ENCODE data around the gene RAB40C. TPM values are rescaled to one million over a fixed set of nuclear protein-coding genes. Genes with fewer than 3 reads are reported as not detected.
A peak's percentile ranks its signal among the peaks of the same experiment; 100 is the strongest.

The RAB40C gene
- total and polyA plus RNA-seq, 2 donors: 20.1 to 43.3 TPM

DNA sequence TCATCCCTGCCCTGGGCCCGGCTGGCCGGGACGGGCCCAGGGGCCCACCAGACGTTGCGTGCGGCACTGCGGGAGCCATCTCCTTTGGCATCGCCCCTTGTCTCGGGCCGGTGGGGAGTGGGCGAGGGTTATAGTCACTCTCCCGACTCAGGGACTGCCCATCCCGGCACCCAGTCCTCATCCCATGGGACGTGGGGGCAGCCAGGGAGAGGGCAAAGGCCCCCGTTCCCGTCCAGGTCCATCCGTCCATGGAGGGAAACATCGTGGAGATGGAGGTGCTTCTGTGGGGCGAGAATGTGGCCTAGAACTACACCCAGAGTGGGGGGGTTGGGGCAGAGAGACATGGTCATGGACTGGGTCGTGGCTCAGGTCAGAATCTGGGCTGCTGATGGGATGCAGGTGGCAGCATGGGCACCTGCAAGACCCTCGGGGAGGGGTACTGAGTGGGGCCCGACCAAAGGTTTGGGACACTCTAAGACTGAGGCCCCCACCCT is 56.9 kb downstream of the RAB40C start:
- no peak for DNase-seq (ENCODE audit: low read depth in 6 of 9, low spot score in 9 of 9)
- WGBS: 96% methylated on average over 22 of the region's 22 CpGs
- H3K4me1 ChIP-seq (ENCODE audit: control insufficient read depth in 2 of 2, insufficient read depth in 2 of 2, low read length in 2 of 2): peaks cover 23 to 25% of the 10 kb centered on the region in 2 donors
- H3K27ac ChIP-seq (ENCODE audit: low read depth in 1 of 2, low read length in 1 of 2): no peak overlapping the region
- no peaks in the 10 kb centered on the region for H3K9me3 ChIP-seq (ENCODE audit: control insufficient read depth in 2 of 2, insufficient read depth in 1 of 2, low read length in 1 of 2)
- H3K36me3 ChIP-seq (ENCODE audit: control insufficient read depth in 2 of 2, insufficient read depth in 2 of 2, low read length in 1 of 2): peaks cover 0 to 2% of the 10 kb centered on the region in 2 donors
- no peak overlapping the region for H3K4me3 ChIP-seq (ENCODE audit: low read length in 2 of 2)
- H3K27me3 ChIP-seq (ENCODE audit: control insufficient read depth in 2 of 2, insufficient read depth in 1 of 2, low read length in 1 of 2): peaks cover 18 to 20% of the 10 kb centered on the region in 2 donors

DNA sequence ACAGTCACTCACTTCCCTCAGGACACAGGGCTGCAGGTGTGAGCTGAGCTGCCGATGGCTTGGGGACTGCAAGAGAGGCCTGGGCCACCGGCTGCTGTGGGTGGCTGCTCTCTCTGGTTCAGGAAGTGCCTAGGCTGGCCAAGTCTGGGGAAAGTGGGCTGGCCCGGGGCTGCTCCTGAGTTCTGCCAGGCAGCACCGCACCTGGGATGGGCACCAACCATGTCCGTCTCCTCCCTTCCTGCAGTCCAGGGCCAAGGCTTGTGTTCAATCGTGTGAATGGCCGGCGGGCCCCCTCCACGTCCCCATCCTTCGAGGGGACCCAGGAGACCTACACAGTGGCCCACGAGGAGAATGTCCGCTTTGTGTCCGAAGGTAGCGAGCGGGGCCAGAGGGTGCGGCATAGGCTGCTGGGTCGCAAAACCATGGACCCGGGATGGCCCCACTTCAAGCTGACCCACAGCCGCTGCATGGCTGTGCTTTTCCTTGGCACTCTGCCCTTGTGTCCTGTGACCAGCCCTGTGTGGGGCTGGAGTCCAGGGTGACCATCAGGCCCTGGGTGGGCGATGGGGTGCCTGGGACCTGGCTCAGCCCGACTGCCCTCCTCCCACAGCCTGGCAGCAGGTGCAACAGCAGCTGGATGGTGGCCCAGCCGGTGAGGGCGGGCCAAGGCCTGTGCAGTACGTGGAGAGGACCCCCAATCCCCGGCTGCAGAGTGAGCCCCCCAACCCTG is 57.5 kb downstream of the RAB40C start:
- Histone ChIP-seq H3K27me3 (ENCODE audit: control insufficient read depth in 2 of 2, insufficient read depth in 1 of 2, low read length in 1 of 2) (peaks cover 12 to 18% of the 10 kb centered on the region in 2 donors), H3K4me3 (ENCODE audit: low read length in 2 of 2) (no peak overlapping the region), H3K27ac (ENCODE audit: low read depth in 1 of 2, low read length in 1 of 2) (no peak overlapping the region), H3K4me1 (ENCODE audit: control insufficient read depth in 2 of 2, insufficient read depth in 2 of 2, low read length in 2 of 2) (peaks cover 19 to 25% of the 10 kb centered on the region in 2 donors), H3K9me3 (ENCODE audit: control insufficient read depth in 2 of 2, insufficient read depth in 1 of 2, low read length in 1 of 2) (no peaks in the 10 kb centered on the region), H3K36me3 (ENCODE audit: control insufficient read depth in 2 of 2, insufficient read depth in 2 of 2, low read length in 1 of 2) (peaks cover 4 to 5% of the 10 kb centered on the region in 2 donors)
- DNase-seq (ENCODE audit: low read depth in 6 of 9, low spot score in 9 of 9): no peak
- 95% methylated on average over 25 of the region's 25 CpGs for WGBS

DNA sequence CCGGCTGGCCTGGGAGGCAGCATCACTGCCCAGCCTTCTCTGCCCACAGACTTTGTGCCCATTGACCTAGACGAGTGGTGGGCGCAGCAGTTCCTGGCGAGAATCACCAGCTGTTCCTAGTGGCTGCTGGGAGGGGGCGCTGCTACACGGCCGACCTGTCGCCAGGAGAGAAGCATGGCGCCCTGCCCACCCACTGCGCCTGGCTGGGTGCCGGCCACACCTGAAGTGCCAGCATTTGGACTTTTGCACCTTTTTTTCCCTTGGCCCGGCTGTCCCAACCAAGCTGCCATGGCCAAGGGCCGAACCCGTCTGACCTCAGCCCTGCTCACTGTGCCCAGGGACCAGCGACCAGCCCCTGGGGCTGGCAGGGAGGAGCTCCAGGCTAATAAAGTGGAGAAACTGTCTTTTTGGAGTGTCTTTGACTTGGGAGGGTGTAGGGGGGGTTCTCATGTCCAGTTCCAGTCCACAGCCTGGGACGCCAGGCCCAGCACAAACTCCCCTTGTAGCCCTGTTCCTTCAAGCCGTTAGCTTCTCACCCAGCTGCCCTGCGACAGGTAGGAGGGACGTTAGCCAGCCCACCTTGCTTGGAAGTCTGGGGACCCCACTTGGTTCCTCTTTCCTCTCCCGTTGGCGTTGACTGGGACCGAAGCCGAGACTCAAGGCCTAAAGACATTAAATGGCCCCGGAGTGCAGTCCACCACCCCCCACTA is 58.4 kb downstream of the RAB40C start:
- Histone ChIP-seq H3K27me3 (ENCODE audit: control insufficient read depth in 2 of 2, insufficient read depth in 1 of 2, low read length in 1 of 2) (peaks cover 3 to 9% of the 10 kb centered on the region in 2 donors), H3K27ac (ENCODE audit: low read depth in 1 of 2, low read length in 1 of 2) (peak overlapping the region; percentile 23 to 43), H3K4me3 (ENCODE audit: low read length in 2 of 2) (peak overlapping the region; percentile 57 to 70), H3K4me1 (ENCODE audit: control insufficient read depth in 2 of 2, insufficient read depth in 2 of 2, low read length in 2 of 2) (peaks cover 18% of the 10 kb centered on the region in 2 donors), H3K9me3 (ENCODE audit: control insufficient read depth in 2 of 2, insufficient read depth in 1 of 2, low read length in 1 of 2) (no peaks in the 10 kb centered on the region), H3K36me3 (ENCODE audit: control insufficient read depth in 2 of 2, insufficient read depth in 2 of 2, low read length in 1 of 2) (peaks cover 5 to 7% of the 10 kb centered on the region in 2 donors)
- DNase-seq (ENCODE audit: low read depth in 6 of 9, low spot score in 9 of 9): no peak
- WGBS: 37% methylated on average over 24 of the region's 24 CpGs

DNA sequence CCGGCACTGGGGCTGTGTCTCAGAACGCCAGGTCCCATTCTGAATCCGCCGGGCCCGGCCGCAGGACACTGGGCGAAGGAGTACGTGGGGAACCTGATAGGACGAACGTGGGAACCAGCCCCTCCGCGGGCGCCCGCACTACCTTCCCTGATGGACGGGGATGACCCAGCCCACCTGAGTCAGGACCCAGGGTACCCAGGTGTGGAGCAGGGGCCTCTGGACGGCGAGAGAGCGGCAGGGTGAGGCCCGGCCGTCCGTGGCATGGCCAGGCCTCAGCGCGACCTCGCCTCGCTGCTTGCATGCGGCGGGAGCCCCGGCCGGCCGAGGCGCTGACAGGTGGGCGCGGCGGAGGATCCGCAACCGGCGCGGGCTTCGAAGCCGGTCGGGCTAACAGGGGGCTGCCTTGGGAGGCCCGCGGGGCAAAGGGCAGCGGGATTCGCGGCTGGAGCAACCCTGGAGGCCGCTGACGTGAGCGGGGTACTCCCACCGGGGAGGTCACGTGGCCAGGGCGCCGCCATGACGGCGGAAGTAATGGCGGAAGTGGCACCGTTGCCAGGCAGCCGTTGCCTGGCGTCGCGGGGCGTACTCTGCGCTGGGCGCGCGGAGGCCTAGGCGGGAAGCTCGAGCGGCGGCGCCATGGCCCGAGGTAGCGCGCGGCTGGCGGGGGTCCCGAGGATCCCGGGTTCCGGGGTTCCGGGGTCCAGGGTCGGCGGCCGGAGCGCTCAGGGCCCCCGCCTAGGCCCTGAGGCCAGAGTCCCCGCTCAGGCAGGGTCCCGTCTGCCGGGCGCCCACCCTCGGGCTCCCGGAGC is 59.1 kb downstream of the RAB40C start, which contains the start of gene WDR90:
WDR90 (plus strand) TSS at position 585 of the 809 bp plus-strand sequence; CDS start at position 637, 52 bp downstream.
- Histone ChIP-seq H3K4me3 (ENCODE audit: low read length in 2 of 2) (peak within 1 kb of the TSS; percentile 57 to 70), H3K36me3 (ENCODE audit: control insufficient read depth in 2 of 2, insufficient read depth in 2 of 2, low read length in 1 of 2) (peaks cover 7 to 13% of the 10 kb centered on the region in 2 donors), H3K9me3 (ENCODE audit: control insufficient read depth in 2 of 2, insufficient read depth in 1 of 2, low read length in 1 of 2) (no peaks in the 10 kb centered on the region), H3K27me3 (ENCODE audit: control insufficient read depth in 2 of 2, insufficient read depth in 1 of 2, low read length in 1 of 2) (peaks cover 0 to 2% of the 10 kb centered on the region in 2 donors), H3K4me1 (ENCODE audit: control insufficient read depth in 2 of 2, insufficient read depth in 2 of 2, low read length in 2 of 2) (peaks cover 18% of the 10 kb centered on the region in 2 donors), H3K27ac (ENCODE audit: low read depth in 1 of 2, low read length in 1 of 2) (peak within 1 kb of the TSS; percentile 23 to 53)
- WGBS: under 1% methylated on average over 91 of the region's 91 CpGs
- peak; percentile 69 to 93 (median 84) for DNase-seq (ENCODE audit: low read depth in 6 of 9, low spot score in 9 of 9)

DNA sequence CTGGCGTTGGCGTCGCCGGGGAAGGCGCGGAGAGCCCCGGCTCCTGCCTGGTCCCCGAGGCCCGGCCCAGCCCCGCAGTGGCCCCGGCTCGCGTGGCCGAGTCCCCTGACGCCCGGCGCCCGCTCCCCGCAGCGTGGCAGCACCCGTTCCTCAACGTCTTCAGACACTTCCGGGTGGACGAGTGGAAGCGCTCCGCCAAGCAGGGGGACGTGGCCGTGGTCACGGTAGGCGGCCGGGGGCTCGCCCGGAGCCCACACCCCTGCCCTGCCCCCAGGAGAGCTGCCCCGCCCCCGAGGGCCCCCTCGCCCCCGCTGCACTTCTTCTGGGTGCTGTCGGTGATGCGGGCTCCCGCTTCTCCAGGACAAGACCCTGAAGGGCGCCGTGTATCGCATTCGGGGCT is 59.8 kb downstream of the RAB40C start:
- no peak for DNase-seq (ENCODE audit: low read depth in 6 of 9, low spot score in 9 of 9)
- H3K4me1 ChIP-seq (ENCODE audit: control insufficient read depth in 2 of 2, insufficient read depth in 2 of 2, low read length in 2 of 2): peaks cover 18% of the 10 kb centered on the region in 2 donors
- 3% methylated on average over 44 of the region's 44 CpGs for whole genome bisulfite sequencing

DNA sequence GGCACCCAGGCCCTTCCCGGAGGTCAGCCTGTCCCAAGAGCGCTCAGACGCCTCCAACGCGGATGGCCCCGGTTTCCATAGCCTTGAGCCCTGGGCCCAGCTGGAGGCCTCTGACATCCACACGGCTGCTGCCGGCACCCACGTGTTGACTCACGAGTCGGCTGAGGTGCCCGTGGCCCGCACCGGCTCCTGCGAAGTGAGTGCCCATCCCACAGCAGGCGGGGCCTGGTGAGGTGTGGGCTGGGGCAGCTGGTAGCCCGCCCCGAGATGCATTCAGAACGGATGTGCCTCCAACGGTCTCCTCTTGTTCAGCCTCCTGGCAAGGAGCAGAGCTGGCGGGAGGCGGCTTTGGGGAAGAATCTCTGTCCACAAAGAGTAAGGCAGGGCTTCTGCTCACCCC is 62.0 kb downstream of the RAB40C start:
- WGBS: 95% methylated on average over 22 of the region's 22 CpGs
- Histone ChIP-seq H3K36me3 (ENCODE audit: control insufficient read depth in 2 of 2, insufficient read depth in 2 of 2, low read length in 1 of 2) (peaks cover 11 to 34% of the 10 kb centered on the region in 2 donors), H3K27ac (ENCODE audit: low read depth in 1 of 2, low read length in 1 of 2) (no peak overlapping the region), H3K4me3 (ENCODE audit: low read length in 2 of 2) (no peak overlapping the region), H3K27me3 (ENCODE audit: control insufficient read depth in 2 of 2, insufficient read depth in 1 of 2, low read length in 1 of 2) (no peaks in the 10 kb centered on the region), H3K9me3 (ENCODE audit: control insufficient read depth in 2 of 2, insufficient read depth in 1 of 2, low read length in 1 of 2) (no peaks in the 10 kb centered on the region), H3K4me1 (ENCODE audit: control insufficient read depth in 2 of 2, insufficient read depth in 2 of 2, low read length in 2 of 2) (peaks cover 18% of the 10 kb centered on the region in 2 donors)
- DNase-seq (ENCODE audit: low read depth in 6 of 9, low spot score in 9 of 9): no peak

More for the DNA sequence above, 59.8 kb downstream of the RAB40C start:
- Histone ChIP-seq H3K36me3 (ENCODE audit: control insufficient read depth in 2 of 2, insufficient read depth in 2 of 2, low read length in 1 of 2) (peaks cover 7 to 13% of the 10 kb centered on the region in 2 donors), H3K9me3 (ENCODE audit: control insufficient read depth in 2 of 2, insufficient read depth in 1 of 2, low read length in 1 of 2) (no peaks in the 10 kb centered on the region), H3K27ac (ENCODE audit: low read depth in 1 of 2, low read length in 1 of 2) (no peak overlapping the region), H3K27me3 (ENCODE audit: control insufficient read depth in 2 of 2, insufficient read depth in 1 of 2, low read length in 1 of 2) (no peaks in the 10 kb centered on the region), H3K4me3 (ENCODE audit: low read length in 2 of 2) (peak overlapping the region; percentile 57 to 70)

DNA sequence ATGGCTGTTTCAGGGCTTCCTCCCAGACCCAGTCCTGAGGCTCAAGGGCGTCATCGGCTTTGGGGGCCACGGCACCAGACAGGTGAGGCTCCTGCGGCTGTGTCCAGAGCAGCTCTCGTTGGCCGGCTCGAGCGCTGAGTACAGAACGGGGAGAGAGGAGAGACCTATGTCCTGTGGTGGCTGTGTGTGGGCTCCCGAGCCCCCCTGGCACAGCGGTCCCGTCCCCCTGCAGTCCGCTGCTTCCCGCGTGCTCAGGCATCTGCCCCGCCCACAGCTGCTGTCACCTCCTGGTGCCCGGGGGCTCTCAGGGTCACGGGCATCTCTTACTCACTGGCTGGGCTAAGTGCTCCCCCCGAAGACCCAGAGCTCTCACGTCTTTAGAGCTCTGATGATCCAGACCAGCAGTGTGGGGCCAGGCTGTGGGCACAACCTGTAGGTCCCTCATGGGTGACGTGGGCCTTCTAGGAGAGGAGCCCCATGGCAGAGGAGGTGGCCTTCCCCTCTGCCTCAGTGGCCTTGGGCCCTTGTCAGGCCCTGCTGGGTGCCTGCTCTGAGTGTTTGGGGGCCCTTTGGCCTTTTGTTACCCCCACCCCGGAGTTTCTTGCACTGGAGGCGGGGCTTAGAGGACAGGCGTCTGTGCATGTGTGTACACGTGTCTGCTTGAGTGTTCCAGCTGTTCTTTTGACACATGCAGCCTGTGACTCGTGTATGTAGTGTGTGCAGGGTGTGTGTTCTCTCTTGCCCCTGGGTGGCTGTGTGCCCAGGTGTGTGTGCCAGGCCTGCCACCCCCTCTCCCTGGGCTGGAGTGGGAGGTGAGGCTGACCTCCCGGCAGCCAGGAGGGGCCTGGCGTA is 62.8 kb downstream of the RAB40C start:
- no peak for DNase-seq (ENCODE audit: low read depth in 6 of 9, low spot score in 9 of 9)
- no peak overlapping the region for H3K4me3 ChIP-seq (ENCODE audit: low read length in 2 of 2)
- 95% methylated on average over 28 of the region's 28 CpGs for WGBS
- peaks cover 14 to 42% of the 10 kb centered on the region in 2 donors for H3K36me3 ChIP-seq (ENCODE audit: control insufficient read depth in 2 of 2, insufficient read depth in 2 of 2, low read length in 1 of 2)
- H3K9me3 ChIP-seq (ENCODE audit: control insufficient read depth in 2 of 2, insufficient read depth in 1 of 2, low read length in 1 of 2): no peaks in the 10 kb centered on the region
- H3K27me3 ChIP-seq (ENCODE audit: control insufficient read depth in 2 of 2, insufficient read depth in 1 of 2, low read length in 1 of 2): no peaks in the 10 kb centered on the region
- peaks cover 16 to 18% of the 10 kb centered on the region in 2 donors for H3K4me1 ChIP-seq (ENCODE audit: control insufficient read depth in 2 of 2, insufficient read depth in 2 of 2, low read length in 2 of 2)
- no peak overlapping the region for H3K27ac ChIP-seq (ENCODE audit: low read depth in 1 of 2, low read length in 1 of 2)

DNA sequence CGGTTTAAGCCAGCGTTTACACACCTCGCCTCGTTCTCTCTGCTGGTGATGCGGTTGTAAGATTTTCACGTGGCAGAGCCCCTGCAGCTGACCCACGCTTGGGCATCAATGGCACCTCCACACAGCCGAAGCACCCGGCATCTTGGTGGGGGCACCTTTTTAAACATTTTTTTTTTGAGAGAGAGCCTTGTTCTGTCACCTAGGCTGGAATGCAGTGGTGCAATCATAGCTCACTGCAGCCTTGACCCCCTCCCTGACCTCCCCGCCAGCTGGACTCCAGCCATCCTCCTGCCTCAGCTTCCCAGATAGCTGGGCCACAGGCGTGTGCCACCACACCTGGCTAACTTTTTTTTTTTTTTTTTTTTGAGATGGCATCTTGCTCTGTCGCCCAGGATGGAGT is 64.2 kb downstream of the RAB40C start:
- H3K9me3 ChIP-seq (ENCODE audit: control insufficient read depth in 2 of 2, insufficient read depth in 1 of 2, low read length in 1 of 2): no peaks in the 10 kb centered on the region
- peaks cover 5 to 10% of the 10 kb centered on the region in 2 donors for H3K4me1 ChIP-seq (ENCODE audit: control insufficient read depth in 2 of 2, insufficient read depth in 2 of 2, low read length in 2 of 2)
- H3K4me3 ChIP-seq (ENCODE audit: low read length in 2 of 2): no peak overlapping the region
- H3K36me3 ChIP-seq (ENCODE audit: control insufficient read depth in 2 of 2, insufficient read depth in 2 of 2, low read length in 1 of 2): peaks cover 17 to 55% of the 10 kb centered on the region in 2 donors
- no peaks in the 10 kb centered on the region for H3K27me3 ChIP-seq (ENCODE audit: control insufficient read depth in 2 of 2, insufficient read depth in 1 of 2, low read length in 1 of 2)
- DNase-seq (ENCODE audit: low read depth in 6 of 9, low spot score in 9 of 9): no peak
- 97% methylated on average over 12 of the region's 12 CpGs for WGBS
- no peak overlapping the region for H3K27ac ChIP-seq (ENCODE audit: low read depth in 1 of 2, low read length in 1 of 2)
